Testis (tissue), 2 donors: ENCODE results near the gene SPTLC3.

Source experiments
- POLR2A ChIP-seq: fragments of 450-650 bp; IDR thresholded peaks from one replicate; pipeline ENCODE4 v1.6.1; 2017; ENCODE audit warnings: antibody characterized with exemption, mild to moderate bottlenecking, moderate library complexity
- TF ChIP-seq, protein P1 (sequence below), 3 experiments: fragments of 450-650 bp in 2 of 3; fragments of 200-600 bp in 1 of 3; sonication (generic) in 1 of 3; IDR thresholded peaks; one replicate each; pipeline ENCODE4 v1.5.1; 2016 to 2019; ENCODE audit warnings: antibody characterized with exemption in 3 of 3, mild to moderate bottlenecking in 2 of 3, moderate library complexity in 1 of 3

DNA sequence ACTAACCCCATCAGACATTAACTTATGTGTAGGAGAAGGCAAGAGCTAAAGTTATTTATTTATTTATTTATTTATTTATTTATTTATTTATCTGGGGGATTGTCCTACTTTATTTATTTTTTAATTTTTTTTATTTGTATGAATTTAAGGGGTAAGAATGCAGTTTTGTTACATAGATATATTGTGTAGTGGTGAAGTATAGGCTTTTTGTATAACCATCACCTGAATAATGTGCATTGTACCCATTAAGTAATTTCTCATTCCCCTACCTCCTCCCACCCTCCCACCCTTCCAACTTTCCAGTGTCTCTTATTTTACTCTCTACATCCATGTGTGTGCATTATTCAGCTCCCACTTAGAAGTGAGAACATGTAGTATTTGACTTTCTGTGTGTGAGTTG, 51.6 kb downstream of the SPTLC3 start:
- TF ChIP-seq, protein P1, sequence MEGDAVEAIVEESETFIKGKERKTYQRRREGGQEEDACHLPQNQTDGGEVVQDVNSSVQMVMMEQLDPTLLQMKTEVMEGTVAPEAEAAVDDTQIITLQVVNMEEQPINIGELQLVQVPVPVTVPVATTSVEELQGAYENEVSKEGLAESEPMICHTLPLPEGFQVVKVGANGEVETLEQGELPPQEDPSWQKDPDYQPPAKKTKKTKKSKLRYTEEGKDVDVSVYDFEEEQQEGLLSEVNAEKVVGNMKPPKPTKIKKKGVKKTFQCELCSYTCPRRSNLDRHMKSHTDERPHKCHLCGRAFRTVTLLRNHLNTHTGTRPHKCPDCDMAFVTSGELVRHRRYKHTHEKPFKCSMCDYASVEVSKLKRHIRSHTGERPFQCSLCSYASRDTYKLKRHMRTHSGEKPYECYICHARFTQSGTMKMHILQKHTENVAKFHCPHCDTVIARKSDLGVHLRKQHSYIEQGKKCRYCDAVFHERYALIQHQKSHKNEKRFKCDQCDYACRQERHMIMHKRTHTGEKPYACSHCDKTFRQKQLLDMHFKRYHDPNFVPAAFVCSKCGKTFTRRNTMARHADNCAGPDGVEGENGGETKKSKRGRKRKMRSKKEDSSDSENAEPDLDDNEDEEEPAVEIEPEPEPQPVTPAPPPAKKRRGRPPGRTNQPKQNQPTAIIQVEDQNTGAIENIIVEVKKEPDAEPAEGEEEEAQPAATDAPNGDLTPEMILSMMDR (IDR thresholded peaks at IDR 0.05), result no peak
- no peak for TF ChIP-seq POLR2A
